Activated T-cell treated with anti-CD3 and anti-CD28 coated beads, Interleukin-2, amount 50 U/mL, for 4 hours (primary cell): Measurements from ENCODE around the gene SNX7. TPM values are rescaled to one million over a fixed set of nuclear protein-coding genes. Genes with fewer than 3 reads are reported as not detected.

ENCODE experiments used
- ATAC-seq, 2 donors: fragments of 200-7000 bp; cut with Tn5 transposase; one replicate each; pipeline ENCODE4 v1.10.0; 2021
- DNase-seq: peaks from one replicate; pipeline ENCODE4 v3.0.0-alpha.2; 2020
- H3K27me3 Mint-ChIP-seq: one replicate; pipeline ENCODE4 v1.8.0; 2021; ENCODE audit warnings: low read depth, mixed read lengths
- H3K36me3 Mint-ChIP-seq: one replicate; pipeline ENCODE4 v1.8.0; 2022; ENCODE audit warnings: mixed read lengths; ENCODE audit not compliant: insufficient read depth
- H3K4me1 Mint-ChIP-seq: one replicate; pipeline ENCODE4 v1.8.0; 2021; ENCODE audit warnings: low read depth, mixed read lengths
- H3K4me3 Mint-ChIP-seq: one replicate; pipeline ENCODE4 v1.8.0; 2021; ENCODE audit warnings: mild to moderate bottlenecking, moderate library complexity, mixed read lengths
- H3K9me3 Mint-ChIP-seq: one replicate; pipeline ENCODE4 v1.8.0; 2021; ENCODE audit warnings: mixed read lengths
- total RNA-seq, 3 donors: library from RNA; stranded (reverse); gene quantifications; one replicate each; pipeline ENCODE4 v1.2.1, GENCODE V29; 2021

SNX7 gene
- total RNA-seq, 3 donors from 2014 or later, result 0.11 to 0.15 TPM; not detected in 1

- ATAC-seq (no peak), DNase-seq (no peak)
- H3K4me3 Mint-ChIP-seq, result no peak overlapping the region
- H3K4me1 Mint-ChIP-seq, result no peaks in the 10 kb centered on the region
- H3K36me3 Mint-ChIP-seq, result no peaks in the 10 kb centered on the region
- H3K27me3 Mint-ChIP-seq, result peaks cover 1% of the 10 kb centered on the region
- H3K9me3 Mint-ChIP-seq, result no peaks in the 10 kb centered on the region
These were observed 13.8 kb downstream of the SNX7 start for GRCh38 chr1:98675282-98675681.

GRCh38 chr1:98677288-98677687 is 15.8 kb downstream of the SNX7 start:
- DNase-seq, result no peak
- no peaks in the 10 kb centered on the region for H3K4me1 Mint-ChIP-seq
- H3K36me3 Mint-ChIP-seq, result no peaks in the 10 kb centered on the region
- no peak for ATAC-seq
- H3K27me3 Mint-ChIP-seq, result no peaks in the 10 kb centered on the region
- no peak overlapping the region for H3K4me3 Mint-ChIP-seq
- no peaks in the 10 kb centered on the region for H3K9me3 Mint-ChIP-seq

- no peaks in the 10 kb centered on the region for H3K36me3 Mint-ChIP-seq
These were observed 20.3 kb downstream of the SNX7 start for GRCh38 chr1:98681812-98682211.

GRCh38 chr1:98688110-98688739 is 26.7 kb downstream of the SNX7 start:
- Mint-ChIP-seq H3K4me3 (no peak overlapping the region), H3K9me3 (no peaks in the 10 kb centered on the region), H3K27me3 (no peaks in the 10 kb centered on the region), H3K36me3 (no peaks in the 10 kb centered on the region), H3K4me1 (no peaks in the 10 kb centered on the region)
- DNase-seq (no peak), ATAC-seq (no peak)

More at GRCh38 chr1:98681812-98682211, 20.3 kb downstream of the SNX7 start:
- ATAC-seq (no peak), DNase-seq (no peak)
- no peaks in the 10 kb centered on the region for H3K27me3 Mint-ChIP-seq
- H3K9me3 Mint-ChIP-seq, result no peaks in the 10 kb centered on the region
- no peak overlapping the region for H3K4me3 Mint-ChIP-seq
- no peaks in the 10 kb centered on the region for H3K4me1 Mint-ChIP-seq

GRCh38 chr1:98690576-98690975 is 29.1 kb downstream of the SNX7 start:
- DNase-seq (no peak), ATAC-seq (no peak)
- no peaks in the 10 kb centered on the region for H3K36me3 Mint-ChIP-seq
- H3K4me1 Mint-ChIP-seq, result no peaks in the 10 kb centered on the region
- H3K27me3 Mint-ChIP-seq, result no peaks in the 10 kb centered on the region
- H3K4me3 Mint-ChIP-seq, result no peak overlapping the region
- no peaks in the 10 kb centered on the region for H3K9me3 Mint-ChIP-seq

GRCh38 chr1:98692482-98692881 is 31.0 kb downstream of the SNX7 start:
- H3K4me3 Mint-ChIP-seq, result no peak overlapping the region
- ATAC-seq (no peak), DNase-seq (no peak)
- H3K36me3 Mint-ChIP-seq, result no peaks in the 10 kb centered on the region
- H3K4me1 Mint-ChIP-seq, result no peaks in the 10 kb centered on the region
- no peaks in the 10 kb centered on the region for H3K9me3 Mint-ChIP-seq
- peaks cover 1% of the 10 kb centered on the region for H3K27me3 Mint-ChIP-seq

GRCh38 chr1:98693385-98693784 is 31.9 kb downstream of the SNX7 start:
- Mint-ChIP-seq H3K9me3 (no peaks in the 10 kb centered on the region), H3K27me3 (peaks cover 1% of the 10 kb centered on the region), H3K4me3 (no peak overlapping the region), H3K36me3 (no peaks in the 10 kb centered on the region), H3K4me1 (no peaks in the 10 kb centered on the region)
- DNase-seq (no peak), ATAC-seq (no peak)

GRCh38 chr1:98696077-98696476 is 34.6 kb downstream of the SNX7 start:
- Mint-ChIP-seq H3K4me1 (no peaks in the 10 kb centered on the region), H3K4me3 (no peak overlapping the region), H3K36me3 (no peaks in the 10 kb centered on the region), H3K9me3 (no peaks in the 10 kb centered on the region), H3K27me3 (peaks cover 1% of the 10 kb centered on the region)
- ATAC-seq (no peak), DNase-seq (no peak)

GRCh38 chr1:98697781-98698180 is 36.3 kb downstream of the SNX7 start:
- Mint-ChIP-seq H3K4me3 (no peak overlapping the region), H3K9me3 (no peaks in the 10 kb centered on the region), H3K27me3 (peaks cover 1% of the 10 kb centered on the region), H3K4me1 (no peaks in the 10 kb centered on the region), H3K36me3 (no peaks in the 10 kb centered on the region)
- DNase-seq, result no peak
- no peak for ATAC-seq

- Mint-ChIP-seq H3K4me3 (no peak overlapping the region), H3K27me3 (peaks cover 1% of the 10 kb centered on the region), H3K4me1 (no peaks in the 10 kb centered on the region), H3K9me3 (no peaks in the 10 kb centered on the region), H3K36me3 (no peaks in the 10 kb centered on the region)
- ATAC-seq (no peak), DNase-seq (no peak)
These were observed 37.1 kb downstream of the SNX7 start for GRCh38 chr1:98698625-98699024.

- H3K4me3 Mint-ChIP-seq, result no peak overlapping the region
- no peaks in the 10 kb centered on the region for H3K36me3 Mint-ChIP-seq
- H3K27me3 Mint-ChIP-seq, result peaks cover 1% of the 10 kb centered on the region
- no peak for DNase-seq
- no peak for ATAC-seq
- no peaks in the 10 kb centered on the region for H3K9me3 Mint-ChIP-seq
- no peaks in the 10 kb centered on the region for H3K4me1 Mint-ChIP-seq
These were observed 38.7 kb downstream of the SNX7 start for GRCh38 chr1:98700228-98700627.

GRCh38 chr1:98702976-98703375 is 41.5 kb downstream of the SNX7 start:
- Mint-ChIP-seq H3K36me3 (no peaks in the 10 kb centered on the region), H3K27me3 (no peaks in the 10 kb centered on the region), H3K4me1 (no peaks in the 10 kb centered on the region), H3K9me3 (no peaks in the 10 kb centered on the region), H3K4me3 (no peak overlapping the region)
- ATAC-seq (no peak), DNase-seq (no peak)

- Mint-ChIP-seq H3K27me3 (no peaks in the 10 kb centered on the region), H3K9me3 (no peaks in the 10 kb centered on the region), H3K4me1 (no peaks in the 10 kb centered on the region), H3K4me3 (no peak overlapping the region), H3K36me3 (no peaks in the 10 kb centered on the region)
- ATAC-seq, result no peak
- DNase-seq, result no peak
These were observed 43.0 kb downstream of the SNX7 start for GRCh38 chr1:98704474-98704873.

GRCh38 chr1:98704971-98705370 is 43.5 kb downstream of the SNX7 start:
- no peak for ATAC-seq
- Mint-ChIP-seq H3K4me3 (no peak overlapping the region), H3K36me3 (no peaks in the 10 kb centered on the region), H3K27me3 (no peaks in the 10 kb centered on the region), H3K4me1 (no peaks in the 10 kb centered on the region), H3K9me3 (no peaks in the 10 kb centered on the region)
- no peak for DNase-seq

- no peaks in the 10 kb centered on the region for H3K9me3 Mint-ChIP-seq
- no peak for ATAC-seq
- H3K4me3 Mint-ChIP-seq, result no peak overlapping the region
These were observed 44.1 kb downstream of the SNX7 start for GRCh38 chr1:98705591-98705990.

More at GRCh38 chr1:98705591-98705990, 44.1 kb downstream of the SNX7 start:
- H3K36me3 Mint-ChIP-seq, result no peaks in the 10 kb centered on the region
- no peaks in the 10 kb centered on the region for H3K4me1 Mint-ChIP-seq
- no peak for DNase-seq
- no peaks in the 10 kb centered on the region for H3K27me3 Mint-ChIP-seq
